ENCODE measurements around the gene SRRM2. TPM values are rescaled to one million over a fixed set of nuclear protein-coding genes. Genes with fewer than 3 reads are reported as not detected.

SRRM2 gene
- total RNA-seq, 2 donors from 2014 or later = 476 to 541 TPM

- TF ChIP-seq CTCF (IDR thresholded peaks at IDR 0.05) = no peak
- H3K27ac ChIP-seq = no peak overlapping the region
- DNase-seq (ENCODE audit: low spot score) (no peak), ATAC-seq (ENCODE audit: insufficient number of reproducible peaks, low FRiP score, low read depth) (no peak)
- H3K9me3 ChIP-seq = no peaks in the 10 kb centered on the region
- H3K36me3 ChIP-seq = peaks cover 79% of the 10 kb centered on the region
- H3K27me3 ChIP-seq (replicated peaks; ENCODE audit: insufficient read depth) = no peaks in the 10 kb centered on the region
- H3K4me1 ChIP-seq (ENCODE audit: control insufficient read depth in 1 of 2, low read depth in 2 of 2) = no peaks in the 10 kb centered on the region
- H3K4me3 ChIP-seq = no peak overlapping the region
Measured at GRCh38 chr16:2768403-2769089, 16.1 kb downstream of the SRRM2 start.

- no peak overlapping the region for H3K27ac ChIP-seq
- no peaks in the 10 kb centered on the region for H3K4me1 ChIP-seq (ENCODE audit: control insufficient read depth in 1 of 2, low read depth in 2 of 2)
- ATAC-seq (ENCODE audit: insufficient number of reproducible peaks, low FRiP score, low read depth) = no peak
- no peak overlapping the region for H3K4me3 ChIP-seq
- no peak for DNase-seq (ENCODE audit: low spot score)
- H3K27me3 ChIP-seq (replicated peaks; ENCODE audit: insufficient read depth) = no peaks in the 10 kb centered on the region
- H3K36me3 ChIP-seq = peaks cover 79% of the 10 kb centered on the region
- no peaks in the 10 kb centered on the region for H3K9me3 ChIP-seq
- TF ChIP-seq CTCF (IDR thresholded peaks at IDR 0.05) = no peak
Measured at GRCh38 chr16:2769100-2769529, 16.7 kb downstream of the SRRM2 start.

GRCh38 chr16:2769675-2770056, 17.2 kb downstream of the SRRM2 start:
- TF ChIP-seq CTCF (IDR thresholded peaks at IDR 0.05) = no peak
- Histone ChIP-seq H3K27me3 (replicated peaks; ENCODE audit: insufficient read depth) (no peaks in the 10 kb centered on the region), H3K9me3 (no peaks in the 10 kb centered on the region), H3K36me3 (peaks cover 77% of the 10 kb centered on the region), H3K27ac (no peak overlapping the region), H3K4me3 (no peak overlapping the region), H3K4me1 (ENCODE audit: control insufficient read depth in 1 of 2, low read depth in 2 of 2) (no peaks in the 10 kb centered on the region)
- DNase-seq (ENCODE audit: low spot score) = no peak
- ATAC-seq (ENCODE audit: insufficient number of reproducible peaks, low FRiP score, low read depth) = no peak

GRCh38 chr16:2770057-2770951, 17.9 kb downstream of the SRRM2 start:
- no peak for TF ChIP-seq CTCF (IDR thresholded peaks at IDR 0.05)
- no peak overlapping the region for H3K4me3 ChIP-seq
- peaks cover 0 to 5% of the 10 kb centered on the region in 2 donors for H3K4me1 ChIP-seq (ENCODE audit: control insufficient read depth in 1 of 2, low read depth in 2 of 2)
- H3K36me3 ChIP-seq = peaks cover 77% of the 10 kb centered on the region
- no peaks in the 10 kb centered on the region for H3K9me3 ChIP-seq
- DNase-seq (ENCODE audit: low spot score) = no peak
- H3K27ac ChIP-seq = no peak overlapping the region
- no peak for ATAC-seq (ENCODE audit: insufficient number of reproducible peaks, low FRiP score, low read depth)
- H3K27me3 ChIP-seq (replicated peaks; ENCODE audit: insufficient read depth) = no peaks in the 10 kb centered on the region

Data from thoracic aorta (tissue), 2 donors.